ENCODE measurements around the gene SLC13A4. TPM values are rescaled to one million over a fixed set of nuclear protein-coding genes. Genes with fewer than 3 reads are reported as not detected.

The SLC13A4 gene
- total RNA-seq, 1 donor from 2014 or later, result 0.27 TPM

- Histone ChIP-seq H3K4me3 (no peak overlapping the region), H3K36me3 (peaks cover 98% of the 10 kb centered on the region), H3K27me3 (ENCODE audit: low read depth) (no peaks in the 10 kb centered on the region), H3K4me1 (no peaks in the 10 kb centered on the region), H3K9me3 (no peaks in the 10 kb centered on the region), H3K27ac (no peak overlapping the region)
- intact Hi-C loops (cut with DNase I), result no loop called here
- DNase-seq, result no peak
- ATAC-seq, result no peak
- TF ChIP-seq CTCF (IDR thresholded peaks at IDR 0.05), result no peak
Observed at GRCh38 chr7:135634191-135634878, 93.7 kb downstream of the SLC13A4 start.

Other genes with a start within 250 kb of the SLC13A4 start
- gene CNOT4, start 218.1 kb downstream of the SLC13A4 start, total RNA-seq, result 28.0 TPM
- gene NUP205, start 170.3 kb downstream of the SLC13A4 start, total RNA-seq, result 40.2 TPM
- 24.3 TPM for gene STMP1, start 65.7 kb downstream of the SLC13A4 start, total RNA-seq
- gene FAM180A, start 20.6 kb upstream of the SLC13A4 start, total RNA-seq, result 3.0 TPM
- 144 TPM for gene MTPN, start 249.2 kb upstream of the SLC13A4 start, total RNA-seq